ENCODE measurements around the gene AFF1.

AFF1 gene, protein sequence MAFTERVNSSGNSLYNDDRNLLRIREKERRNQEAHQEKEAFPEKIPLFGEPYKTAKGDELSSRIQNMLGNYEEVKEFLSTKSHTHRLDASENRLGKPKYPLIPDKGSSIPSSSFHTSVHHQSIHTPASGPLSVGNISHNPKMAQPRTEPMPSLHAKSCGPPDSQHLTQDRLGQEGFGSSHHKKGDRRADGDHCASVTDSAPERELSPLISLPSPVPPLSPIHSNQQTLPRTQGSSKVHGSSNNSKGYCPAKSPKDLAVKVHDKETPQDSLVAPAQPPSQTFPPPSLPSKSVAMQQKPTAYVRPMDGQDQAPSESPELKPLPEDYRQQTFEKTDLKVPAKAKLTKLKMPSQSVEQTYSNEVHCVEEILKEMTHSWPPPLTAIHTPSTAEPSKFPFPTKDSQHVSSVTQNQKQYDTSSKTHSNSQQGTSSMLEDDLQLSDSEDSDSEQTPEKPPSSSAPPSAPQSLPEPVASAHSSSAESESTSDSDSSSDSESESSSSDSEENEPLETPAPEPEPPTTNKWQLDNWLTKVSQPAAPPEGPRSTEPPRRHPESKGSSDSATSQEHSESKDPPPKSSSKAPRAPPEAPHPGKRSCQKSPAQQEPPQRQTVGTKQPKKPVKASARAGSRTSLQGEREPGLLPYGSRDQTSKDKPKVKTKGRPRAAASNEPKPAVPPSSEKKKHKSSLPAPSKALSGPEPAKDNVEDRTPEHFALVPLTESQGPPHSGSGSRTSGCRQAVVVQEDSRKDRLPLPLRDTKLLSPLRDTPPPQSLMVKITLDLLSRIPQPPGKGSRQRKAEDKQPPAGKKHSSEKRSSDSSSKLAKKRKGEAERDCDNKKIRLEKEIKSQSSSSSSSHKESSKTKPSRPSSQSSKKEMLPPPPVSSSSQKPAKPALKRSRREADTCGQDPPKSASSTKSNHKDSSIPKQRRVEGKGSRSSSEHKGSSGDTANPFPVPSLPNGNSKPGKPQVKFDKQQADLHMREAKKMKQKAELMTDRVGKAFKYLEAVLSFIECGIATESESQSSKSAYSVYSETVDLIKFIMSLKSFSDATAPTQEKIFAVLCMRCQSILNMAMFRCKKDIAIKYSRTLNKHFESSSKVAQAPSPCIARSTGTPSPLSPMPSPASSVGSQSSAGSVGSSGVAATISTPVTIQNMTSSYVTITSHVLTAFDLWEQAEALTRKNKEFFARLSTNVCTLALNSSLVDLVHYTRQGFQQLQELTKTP

DNA sequence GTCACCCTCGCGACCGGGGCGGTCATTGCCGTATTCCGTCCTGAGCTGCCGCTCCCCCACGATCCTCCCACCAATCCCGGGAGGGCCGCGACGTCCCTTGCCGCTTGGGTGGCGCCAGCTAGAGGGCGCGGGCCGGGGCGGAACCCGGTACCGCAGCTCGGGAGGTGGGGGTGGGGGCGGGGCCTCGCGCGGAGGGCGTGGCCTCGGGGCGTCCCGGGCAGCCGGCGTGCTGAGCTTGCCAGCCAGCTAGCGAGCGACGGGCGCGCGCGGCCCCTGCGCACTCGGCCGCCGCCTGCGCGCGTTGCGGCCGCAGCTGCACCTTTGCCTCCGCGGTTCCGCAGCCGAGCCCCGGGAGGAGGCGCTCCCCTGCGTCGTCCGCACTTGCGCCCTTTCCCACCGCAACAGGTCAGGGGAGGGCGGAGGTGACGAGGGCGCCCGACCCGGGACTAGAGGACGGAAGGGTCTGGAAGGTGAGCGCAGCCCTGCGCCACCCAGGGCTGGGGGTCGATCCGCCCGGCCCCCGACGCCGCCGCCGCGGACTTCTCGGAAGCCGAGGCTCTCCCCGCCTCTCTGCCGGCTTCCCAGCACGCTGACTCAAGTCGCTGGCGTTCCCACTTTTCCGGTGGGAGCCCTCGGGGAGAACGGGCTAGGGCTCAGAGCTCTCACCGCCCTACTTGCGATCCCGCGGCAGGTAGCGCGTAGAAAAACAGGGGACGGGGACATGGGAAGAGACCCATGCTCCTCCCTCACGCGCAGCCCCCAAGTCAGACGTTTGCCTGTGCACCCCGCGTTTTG, at the start of gene AFF1:
AFF1 (plus strand) TSS at position 241 of the 795 bp plus-strand sequence. CDS start 13,523 bp downstream, outside the sequence.
- DNase-seq (ENCODE audit: extremely low read depth in 1 of 2, low read depth in 1 of 2), result peak; percentile 62 to 74

DNA sequence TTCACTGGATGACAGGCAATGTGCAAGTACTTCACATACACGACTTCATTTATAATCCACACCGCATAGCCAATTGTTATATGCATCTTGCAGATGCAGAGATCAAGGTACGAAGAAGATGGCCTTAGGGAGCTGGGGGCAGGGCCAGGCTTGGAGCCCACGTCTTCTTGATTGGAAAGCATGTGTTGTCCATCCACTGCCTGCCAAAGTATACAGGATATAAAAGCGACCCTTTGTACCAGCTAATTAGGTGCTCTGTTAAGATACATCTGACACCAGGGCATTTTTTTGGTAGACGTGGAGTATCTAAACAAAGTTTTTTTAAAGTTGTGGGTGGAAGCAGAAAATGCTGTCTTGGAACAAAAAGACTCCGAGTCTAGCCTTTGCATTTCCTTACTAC, 44.0 kb upstream of the AFF1 start:
- DNase-seq (ENCODE audit: extremely low read depth in 1 of 2, low read depth in 1 of 2), result no peak

DNA sequence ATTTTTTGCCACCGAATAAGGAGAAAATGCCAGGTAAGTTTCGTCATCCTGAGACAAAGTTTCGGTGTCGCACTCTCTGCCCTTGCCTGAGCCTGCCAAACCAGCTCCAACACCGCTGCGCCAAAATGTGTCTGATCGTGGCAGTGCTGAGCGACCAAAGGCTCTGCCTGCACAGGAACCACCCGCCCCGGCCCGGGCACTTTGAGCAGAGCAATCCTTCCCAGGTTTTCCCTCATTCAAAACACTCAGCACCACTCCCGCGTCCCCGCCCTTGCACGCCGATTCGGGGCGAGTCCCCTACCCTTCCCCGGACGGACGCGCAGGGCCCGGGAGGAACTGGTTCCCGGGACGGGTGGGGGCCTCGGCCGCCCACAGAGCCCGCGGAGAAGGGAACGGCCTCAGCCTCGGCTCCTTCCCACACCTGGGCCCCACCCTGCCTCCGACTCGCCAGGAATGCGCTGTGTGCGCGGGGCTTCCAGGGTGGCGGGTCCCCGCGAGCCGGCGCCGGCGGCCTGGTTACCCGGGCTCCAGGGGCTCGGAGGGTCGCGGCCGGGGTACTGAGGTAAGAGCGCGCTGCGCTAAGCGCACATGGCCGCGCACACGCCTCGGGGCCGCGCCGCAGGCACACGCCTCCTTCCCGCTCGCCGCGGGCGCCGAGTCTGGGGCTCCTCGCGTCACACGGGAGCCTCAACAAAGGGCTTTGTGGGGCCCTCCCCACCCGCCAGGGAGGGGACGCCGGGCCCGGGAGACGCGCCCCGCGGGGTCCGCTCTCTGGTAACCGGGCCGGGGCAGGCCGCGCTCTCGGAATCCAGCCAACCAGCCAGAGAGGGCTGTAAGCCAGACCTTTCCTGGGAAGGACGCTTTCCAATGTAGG, 42.8 kb upstream of the AFF1 start, which contains the start of gene C4orf36:
C4orf36 (minus strand) TSS at position 661 of the 874 bp plus-strand sequence. CDS start 902 bp downstream, outside the sequence.
- DNase-seq (ENCODE audit: extremely low read depth in 1 of 2, low read depth in 1 of 2), result no peak

DNA sequence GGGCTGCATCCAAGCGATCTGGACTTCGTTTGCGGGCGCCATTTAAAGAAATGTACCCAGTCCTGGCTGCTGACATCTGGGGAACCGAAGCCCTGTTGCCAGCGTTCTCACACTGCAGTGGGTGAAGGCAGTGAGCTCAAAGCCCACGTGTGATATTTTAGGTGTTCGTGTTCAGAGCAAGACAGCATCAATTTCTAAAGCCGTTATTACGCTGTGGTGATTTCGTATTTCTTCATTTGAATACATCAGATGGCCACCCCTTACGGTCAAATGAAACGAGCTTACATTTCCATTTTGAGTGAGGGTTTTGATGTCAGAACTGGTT, 42.2 kb upstream of the AFF1 start:
- DNase-seq (ENCODE audit: extremely low read depth in 1 of 2, low read depth in 1 of 2), result no peak

DNA sequence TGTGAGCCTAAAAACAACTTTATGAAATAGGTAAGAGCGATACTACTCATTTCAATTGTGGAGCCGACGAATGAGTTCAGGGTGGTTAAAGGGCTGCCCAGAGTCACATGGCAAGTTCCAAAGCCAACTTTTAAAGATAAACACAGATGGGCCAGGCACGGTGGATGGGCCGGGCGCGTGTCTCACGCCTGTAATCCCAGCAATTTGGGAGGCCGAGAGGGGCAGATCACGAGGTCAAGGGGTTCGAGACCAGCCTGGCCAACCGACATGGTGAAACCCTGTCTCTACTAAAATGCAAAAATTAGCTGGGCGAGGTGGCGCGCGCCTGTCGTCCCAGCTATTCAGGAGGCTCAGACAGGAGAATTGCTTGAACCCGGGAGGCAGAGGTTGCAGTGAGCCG, 41.7 kb upstream of the AFF1 start:
- DNase-seq (ENCODE audit: extremely low read depth in 1 of 2, low read depth in 1 of 2), result no peak

DNA sequence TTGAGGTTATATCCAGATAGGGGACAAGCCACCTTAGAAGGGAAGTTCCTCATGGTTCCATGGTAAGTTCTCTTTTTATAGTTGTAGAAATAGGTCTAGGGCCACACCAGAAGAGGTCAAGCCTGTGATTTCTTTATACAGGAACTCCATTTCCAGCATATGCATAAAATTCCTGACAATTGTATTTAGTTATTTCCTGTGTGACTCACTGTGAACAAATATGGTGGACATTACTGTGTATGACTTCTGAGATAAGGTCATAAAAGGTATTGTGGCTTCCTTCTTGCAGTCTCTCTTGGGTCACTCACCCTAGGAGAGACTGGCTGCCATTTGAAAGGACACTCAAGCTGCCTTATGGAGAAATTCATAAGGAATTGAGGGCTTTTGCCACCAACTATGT, 40.4 kb upstream of the AFF1 start:
- DNase-seq (ENCODE audit: extremely low read depth in 1 of 2, low read depth in 1 of 2), result no peak

DNA sequence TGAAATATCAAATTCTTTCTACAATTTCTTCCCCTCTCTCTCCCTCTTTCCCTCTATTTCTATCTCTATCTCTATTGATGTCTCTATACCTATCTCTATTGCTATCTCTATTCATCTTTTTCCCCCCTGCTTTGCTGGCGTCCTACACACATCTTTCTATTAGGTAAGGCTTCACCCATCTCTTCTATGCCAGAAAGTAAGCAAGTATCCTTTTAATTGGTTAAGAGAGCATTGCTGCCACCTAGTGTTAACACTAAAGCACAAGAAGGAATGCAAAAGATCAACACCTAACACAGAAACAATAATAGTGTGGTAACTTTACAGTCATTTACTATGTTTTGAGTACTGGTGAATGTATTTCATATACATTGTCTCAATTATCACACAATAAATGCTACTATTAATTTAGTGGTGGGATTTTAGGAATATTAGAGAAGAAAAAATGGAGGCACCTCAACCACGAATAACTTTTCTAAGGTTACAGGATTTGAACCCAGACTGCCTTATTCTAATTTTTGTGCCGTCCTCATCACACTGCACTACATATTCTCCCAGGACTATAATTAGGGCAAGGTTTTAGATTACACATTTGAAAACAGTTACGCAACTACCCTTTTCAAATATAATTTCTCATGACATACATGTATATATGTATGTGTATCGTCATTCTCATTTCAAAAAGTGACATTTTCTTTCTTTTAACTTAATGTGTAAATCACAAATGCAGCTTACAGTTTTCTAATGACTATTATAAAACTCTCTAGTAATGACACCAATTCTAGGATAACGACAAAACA, 38.9 kb upstream of the AFF1 start:
- no peak for DNase-seq (ENCODE audit: extremely low read depth in 1 of 2, low read depth in 1 of 2)

DNA sequence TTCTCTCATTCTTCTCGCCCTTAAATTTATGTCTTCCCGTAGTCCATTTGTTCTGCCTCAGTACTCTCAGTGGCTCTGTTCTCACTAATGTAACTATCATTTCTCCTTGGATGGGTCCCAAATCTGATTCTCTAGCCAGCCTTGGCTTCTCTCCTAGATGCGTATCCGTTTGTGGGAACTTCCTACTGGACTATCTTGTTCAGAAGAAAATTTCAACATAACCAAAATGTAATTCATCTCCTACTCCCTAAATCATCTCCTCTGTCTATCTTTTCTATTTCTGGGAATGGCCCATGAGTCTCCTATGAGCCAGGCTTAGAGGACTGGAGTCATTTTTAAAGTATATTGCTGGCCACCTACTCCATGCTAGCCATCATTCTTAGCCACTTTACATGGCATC, 38.2 kb upstream of the AFF1 start:
- DNase-seq (ENCODE audit: extremely low read depth in 1 of 2, low read depth in 1 of 2), result no peak

DNA sequence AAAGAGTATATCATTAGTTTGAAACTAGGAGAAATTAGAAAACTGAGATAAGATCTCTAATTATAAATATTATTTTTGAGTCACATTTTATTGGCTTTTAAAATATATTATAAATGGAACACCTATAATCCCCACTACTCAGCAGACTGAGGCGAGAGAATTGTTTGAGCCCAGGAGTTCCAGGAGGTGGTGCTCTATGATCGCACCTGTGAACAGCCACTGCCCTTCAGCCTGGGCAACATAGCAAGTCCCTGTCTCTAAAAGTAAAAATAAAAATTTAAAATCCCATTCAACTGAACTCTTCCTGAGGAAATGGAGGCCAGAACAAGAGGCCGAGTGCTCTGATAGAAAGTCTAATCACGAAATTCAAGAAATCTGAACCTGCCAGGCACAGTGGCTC, 36.2 kb upstream of the AFF1 start:
- no peak for DNase-seq (ENCODE audit: extremely low read depth in 1 of 2, low read depth in 1 of 2)

DNA sequence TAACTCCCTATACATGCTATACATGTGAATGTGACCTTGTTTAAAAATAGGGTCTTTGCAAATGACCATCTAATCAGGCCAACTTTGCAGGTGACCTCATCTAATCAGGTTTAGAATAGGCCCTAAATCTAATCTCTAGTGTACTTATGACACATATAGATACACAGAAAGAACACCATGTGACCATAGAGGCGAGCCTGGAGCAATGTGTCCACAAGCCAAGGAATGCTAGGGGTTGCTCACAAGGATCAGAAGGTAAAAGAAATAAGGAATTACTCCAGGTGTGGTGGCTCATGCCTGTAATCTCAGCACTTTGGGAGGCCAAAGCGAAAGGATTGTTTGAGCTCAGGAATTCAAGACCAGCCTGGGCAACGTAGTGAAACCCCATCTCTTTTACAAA, 32.9 kb upstream of the AFF1 start:
- DNase-seq (ENCODE audit: extremely low read depth in 1 of 2, low read depth in 1 of 2), result no peak

DNA sequence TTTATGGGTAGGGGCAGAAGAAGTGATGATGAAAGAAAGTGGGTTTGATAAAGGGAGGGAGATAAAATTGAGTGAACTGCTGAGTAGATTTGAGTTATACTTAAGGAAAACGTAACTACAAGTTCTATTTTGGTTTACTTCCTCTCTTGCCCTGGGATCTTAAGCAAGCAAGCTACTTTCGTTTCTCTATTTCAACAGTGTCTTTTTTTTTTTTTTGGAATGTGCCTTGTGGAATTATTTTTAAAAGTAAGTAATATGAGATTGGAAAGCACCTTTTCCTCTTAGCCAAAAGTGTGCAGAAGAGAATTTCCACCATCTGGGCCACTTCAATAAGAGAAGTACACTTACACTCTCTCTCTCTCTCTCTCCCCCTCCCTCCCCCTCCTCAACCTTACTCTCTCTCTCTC, 26.6 kb upstream of the AFF1 start:
- DNase-seq (ENCODE audit: extremely low read depth in 1 of 2, low read depth in 1 of 2), result no peak

DNA sequence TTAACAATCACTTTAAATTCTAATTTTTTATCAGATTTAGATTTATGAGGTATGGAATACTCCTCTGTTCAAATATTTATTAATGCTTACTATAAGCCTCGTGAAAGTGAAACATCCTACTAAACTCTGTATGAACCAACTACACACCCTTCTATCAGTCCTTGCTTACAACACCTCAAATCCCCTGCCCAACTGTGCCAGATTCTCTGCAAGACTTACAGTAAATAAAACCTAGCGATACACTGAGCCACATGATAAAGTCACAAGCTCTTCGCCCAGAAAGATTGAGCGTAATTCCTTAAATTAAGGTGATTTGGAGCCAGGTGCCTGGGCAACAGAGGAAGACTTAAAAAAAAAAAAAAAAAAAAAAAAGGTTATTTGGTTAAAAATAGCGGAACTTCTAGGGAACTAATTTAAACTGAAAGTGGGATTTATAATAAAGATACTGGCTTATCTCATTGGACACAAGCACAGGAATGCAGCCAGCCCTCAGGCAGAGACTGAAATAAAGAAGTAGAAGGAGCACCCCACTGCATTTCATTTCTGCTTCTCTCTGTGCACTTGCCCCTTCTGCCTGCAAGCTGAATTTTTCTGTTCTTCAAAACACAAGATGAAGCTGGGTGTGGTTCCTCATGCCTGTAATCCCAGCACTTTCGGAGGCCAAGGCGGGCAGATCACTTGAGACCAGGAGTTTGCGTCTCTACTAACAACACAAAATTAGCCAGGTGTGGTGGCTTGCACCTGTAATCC, 25.1 kb upstream of the AFF1 start:
- no peak for DNase-seq (ENCODE audit: extremely low read depth in 1 of 2, low read depth in 1 of 2)

DNA sequence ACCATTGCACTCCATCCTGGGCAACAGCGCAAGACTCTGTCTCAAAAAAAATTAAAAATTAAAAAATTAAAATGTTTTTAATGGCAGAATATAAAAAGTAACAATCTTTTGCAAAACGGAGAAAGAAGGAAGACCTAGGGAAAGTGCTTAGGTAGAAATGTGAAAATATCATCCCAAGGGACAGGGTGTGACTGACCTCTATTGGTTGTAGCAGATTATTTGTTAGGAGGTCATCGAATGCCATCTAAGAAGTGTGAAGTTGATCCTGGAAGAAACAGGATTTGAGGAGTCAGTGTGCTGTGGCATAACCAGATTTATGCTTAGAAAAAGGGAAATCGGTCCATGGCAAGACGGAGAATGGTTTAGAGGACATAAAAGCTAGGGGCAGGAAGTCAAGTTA, 24.4 kb upstream of the AFF1 start:
- DNase-seq (ENCODE audit: extremely low read depth in 1 of 2, low read depth in 1 of 2), result no peak

DNA sequence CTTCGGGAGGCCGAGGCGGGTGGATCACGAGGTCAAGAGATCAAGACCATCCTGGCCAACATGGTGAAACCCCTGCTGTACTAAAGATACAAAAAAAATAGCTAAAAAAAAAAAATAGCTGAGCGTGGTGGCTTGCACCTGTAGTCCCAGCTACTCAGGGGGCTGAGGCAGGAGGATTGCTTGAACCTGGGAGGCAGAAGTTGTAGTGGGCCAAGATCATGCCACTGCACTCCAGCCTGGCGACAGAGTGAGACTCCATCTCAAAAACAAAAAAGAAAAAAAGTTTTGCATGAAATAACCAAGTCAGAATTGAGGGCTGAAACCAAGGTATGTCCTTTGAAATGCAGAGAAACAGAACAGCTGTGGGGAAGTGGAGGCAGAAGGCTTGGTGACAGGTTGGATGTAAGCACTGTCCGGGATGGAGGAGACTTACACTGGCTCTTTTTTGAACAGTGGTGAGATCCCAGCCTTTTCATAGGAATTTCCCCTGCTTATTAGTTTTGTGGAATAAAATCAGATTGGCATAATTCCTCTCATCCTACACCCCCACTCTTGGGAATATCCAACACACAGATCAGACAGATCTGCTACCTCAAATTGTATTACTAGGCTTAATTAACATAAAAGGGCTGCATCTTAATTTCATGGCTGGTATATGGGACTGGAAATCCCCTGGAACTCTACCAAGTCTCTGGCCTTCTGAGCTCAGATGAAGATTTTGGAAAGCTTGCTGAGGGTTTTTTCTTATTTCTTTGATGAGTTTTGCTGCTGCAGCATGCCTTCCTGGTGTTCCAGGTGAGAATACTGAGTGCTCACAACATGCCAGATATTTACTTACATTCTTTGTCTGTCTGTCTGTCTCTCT, 23.8 kb upstream of the AFF1 start:
- no peak for DNase-seq (ENCODE audit: extremely low read depth in 1 of 2, low read depth in 1 of 2)

DNA sequence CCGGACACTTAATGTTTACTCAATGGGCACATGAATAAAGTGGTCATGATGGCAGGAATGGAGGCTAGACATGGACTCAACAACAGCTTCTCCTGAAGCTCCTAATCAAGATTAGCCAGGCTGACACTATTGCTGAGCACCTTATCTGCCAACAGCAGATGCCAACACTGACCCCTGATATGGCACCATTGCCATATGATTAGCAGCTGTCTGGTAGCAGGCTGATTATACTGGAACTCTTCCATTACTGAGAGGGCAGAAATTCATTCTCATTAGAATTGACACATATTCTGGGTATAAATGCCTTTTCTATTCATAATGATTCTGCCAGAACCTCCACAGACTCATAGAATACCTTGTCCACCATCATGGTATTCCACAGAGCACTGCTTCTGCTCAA, 18.4 kb upstream of the AFF1 start:
- no peak for DNase-seq (ENCODE audit: extremely low read depth in 1 of 2, low read depth in 1 of 2)

DNA sequence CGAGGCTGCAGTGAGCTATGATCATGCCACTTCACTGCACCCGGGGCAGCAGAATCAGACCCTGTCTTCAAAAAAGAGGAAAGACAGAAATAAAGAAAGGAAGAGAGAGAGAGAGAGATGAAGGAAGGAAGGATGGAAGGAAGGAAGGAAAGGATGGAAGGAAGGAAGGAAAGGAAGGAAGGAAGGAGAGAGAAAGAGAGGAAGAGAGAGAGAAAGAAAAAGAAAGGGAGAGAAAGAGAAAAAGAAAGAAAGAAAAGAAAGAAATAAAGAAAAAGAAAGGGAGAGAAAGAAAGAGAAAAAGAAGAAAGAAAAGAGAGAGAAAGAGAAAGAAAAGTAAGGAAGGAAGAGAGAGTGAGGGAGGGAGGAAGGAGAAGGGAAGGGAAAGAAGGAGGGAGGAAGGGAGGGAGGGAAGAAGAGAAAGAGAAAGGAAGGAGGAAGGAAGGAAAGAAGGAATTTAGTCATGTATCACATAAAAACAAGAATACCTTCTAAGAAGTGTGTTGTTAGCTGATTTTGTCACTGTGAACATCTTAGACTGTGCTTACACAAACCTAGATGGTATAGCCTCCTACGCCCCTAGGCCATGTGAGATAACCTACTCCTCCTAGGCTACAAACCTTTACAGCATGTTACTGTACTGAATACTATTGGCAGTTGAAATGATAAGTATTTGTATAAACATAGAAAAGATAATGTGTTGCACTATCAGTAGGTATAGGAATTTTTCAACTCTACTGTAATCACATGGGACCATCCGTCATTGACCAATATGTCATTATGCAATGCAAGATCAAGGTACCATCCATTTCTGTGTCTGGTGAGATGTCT, 17.4 kb upstream of the AFF1 start:
- no peak for DNase-seq (ENCODE audit: extremely low read depth in 1 of 2, low read depth in 1 of 2)

Measured in activated CD8-positive, alpha-beta memory T cell treated with anti-CD3 and anti-CD28 coated beads for 1 hour (primary cell).